ENCODE measurements around the gene MADCAM1.
A peak's percentile ranks its signal among the peaks of the same experiment; 100 is the strongest.

The MADCAM1 gene

GRCh38 chr19:493391-494170, 2.7 kb upstream of the MADCAM1 start:
- no peaks in the 10 kb centered on the region for H3K9me3 ChIP-seq (ENCODE audit: insufficient read depth, low read depth, low read length)
- peaks cover 18% of the 10 kb centered on the region for H3K27me3 ChIP-seq (ENCODE audit: insufficient read depth, low read length)
- no peak overlapping the region for H3K27ac ChIP-seq (ENCODE audit: low read depth, low read length)
- 81% methylated on average over 22 of the region's 23 CpGs for WGBS
- no peaks in the 10 kb centered on the region for H3K4me1 ChIP-seq (ENCODE audit: insufficient read depth, low read length)
- no peaks in the 10 kb centered on the region for H3K36me3 ChIP-seq (ENCODE audit: insufficient read depth, low read length)
- no peak overlapping the region for H3K9ac ChIP-seq (ENCODE audit: low read depth, low read length)
- H3K4me3 ChIP-seq (ENCODE audit: low read length) = no peak overlapping the region

GRCh38 chr19:494171-495080, 1.9 kb upstream of the MADCAM1 start:
- Histone ChIP-seq H3K9ac (ENCODE audit: low read depth, low read length) (no peak overlapping the region), H3K4me1 (ENCODE audit: insufficient read depth, low read length) (no peaks in the 10 kb centered on the region), H3K27ac (ENCODE audit: low read depth, low read length) (no peak overlapping the region), H3K36me3 (ENCODE audit: insufficient read depth, low read length) (no peaks in the 10 kb centered on the region), H3K27me3 (ENCODE audit: insufficient read depth, low read length) (peaks cover 26% of the 10 kb centered on the region), H3K4me3 (ENCODE audit: low read length) (no peak overlapping the region), H3K9me3 (ENCODE audit: insufficient read depth, low read depth, low read length) (no peaks in the 10 kb centered on the region)
- WGBS = 68% methylated on average over 22 of the region's 22 CpGs

GRCh38 chr19:495081-495401, 1.2 kb upstream of the MADCAM1 start:
- no peak overlapping the region for H3K9ac ChIP-seq (ENCODE audit: low read depth, low read length)
- no peak overlapping the region for H3K27ac ChIP-seq (ENCODE audit: low read depth, low read length)
- no peaks in the 10 kb centered on the region for H3K9me3 ChIP-seq (ENCODE audit: insufficient read depth, low read depth, low read length)
- 73% methylated on average over 10 of the region's 10 CpGs for WGBS
- no peak overlapping the region for H3K4me3 ChIP-seq (ENCODE audit: low read length)
- H3K4me1 ChIP-seq (ENCODE audit: insufficient read depth, low read length) = no peaks in the 10 kb centered on the region
- H3K27me3 ChIP-seq (ENCODE audit: insufficient read depth, low read length) = peaks cover 31% of the 10 kb centered on the region
- no peaks in the 10 kb centered on the region for H3K36me3 ChIP-seq (ENCODE audit: insufficient read depth, low read length)

- Histone ChIP-seq H3K4me3 (ENCODE audit: low read length) (peak overlapping the region; percentile 32; the same call in 1 of the 2 replicates), H3K27me3 (ENCODE audit: insufficient read depth, low read length) (peaks cover 32% of the 10 kb centered on the region), H3K9ac (ENCODE audit: low read depth, low read length) (no peak overlapping the region), H3K4me1 (ENCODE audit: insufficient read depth, low read length) (no peaks in the 10 kb centered on the region), H3K27ac (ENCODE audit: low read depth, low read length) (no peak overlapping the region), H3K9me3 (ENCODE audit: insufficient read depth, low read depth, low read length) (no peaks in the 10 kb centered on the region), H3K36me3 (ENCODE audit: insufficient read depth, low read length) (no peaks in the 10 kb centered on the region)
- 39% methylated on average over 32 of the region's 32 CpGs for WGBS
These were observed 729 bp upstream of the MADCAM1 start for GRCh38 chr19:495402-496111.

GRCh38 chr19:496986-497385, 700 bp downstream of the MADCAM1 start:
- Histone ChIP-seq H3K27ac (ENCODE audit: low read depth, low read length) (no peak overlapping the region), H3K9ac (ENCODE audit: low read depth, low read length) (no peak overlapping the region), H3K9me3 (ENCODE audit: insufficient read depth, low read depth, low read length) (no peaks in the 10 kb centered on the region), H3K4me1 (ENCODE audit: insufficient read depth, low read length) (no peaks in the 10 kb centered on the region), H3K36me3 (ENCODE audit: insufficient read depth, low read length) (no peaks in the 10 kb centered on the region), H3K4me3 (ENCODE audit: low read length) (peak overlapping the region; percentile 54; the same call in 1 of the 2 replicates), H3K27me3 (ENCODE audit: insufficient read depth, low read length) (peaks cover 32% of the 10 kb centered on the region)
- WGBS = 11% methylated on average over 11 of the region's 18 CpGs

- H3K4me3 ChIP-seq (ENCODE audit: low read length) = peak overlapping the region; percentile 54
- H3K36me3 ChIP-seq (ENCODE audit: insufficient read depth, low read length) = no peaks in the 10 kb centered on the region
These were observed 1.2 kb downstream of the MADCAM1 start for GRCh38 chr19:497491-497868.

GRCh38 chr19:497869-498510, 1.7 kb downstream of the MADCAM1 start:
- H3K27ac ChIP-seq (ENCODE audit: low read depth, low read length) = no peak overlapping the region
- H3K9ac ChIP-seq (ENCODE audit: low read depth, low read length) = no peak overlapping the region
- no peaks in the 10 kb centered on the region for H3K9me3 ChIP-seq (ENCODE audit: insufficient read depth, low read depth, low read length)
- WGBS = 14% methylated on average over 50 of the region's 50 CpGs
- H3K4me3 ChIP-seq (ENCODE audit: low read length) = peak overlapping the region; percentile 54
- no peaks in the 10 kb centered on the region for H3K4me1 ChIP-seq (ENCODE audit: insufficient read depth, low read length)
- peaks cover 32% of the 10 kb centered on the region for H3K27me3 ChIP-seq (ENCODE audit: insufficient read depth, low read length)
- H3K36me3 ChIP-seq (ENCODE audit: insufficient read depth, low read length) = no peaks in the 10 kb centered on the region

More at GRCh38 chr19:497491-497868, 1.2 kb downstream of the MADCAM1 start:
- H3K9me3 ChIP-seq (ENCODE audit: insufficient read depth, low read depth, low read length) = no peaks in the 10 kb centered on the region
- no peak overlapping the region for H3K27ac ChIP-seq (ENCODE audit: low read depth, low read length)
- H3K27me3 ChIP-seq (ENCODE audit: insufficient read depth, low read length) = peaks cover 32% of the 10 kb centered on the region
- WGBS = 3% methylated on average over 36 of the region's 36 CpGs
- H3K9ac ChIP-seq (ENCODE audit: low read depth, low read length) = no peak overlapping the region
- no peaks in the 10 kb centered on the region for H3K4me1 ChIP-seq (ENCODE audit: insufficient read depth, low read length)

- Histone ChIP-seq H3K36me3 (ENCODE audit: insufficient read depth, low read length) (no peaks in the 10 kb centered on the region), H3K27me3 (ENCODE audit: insufficient read depth, low read length) (peaks cover 32% of the 10 kb centered on the region), H3K9me3 (ENCODE audit: insufficient read depth, low read depth, low read length) (no peaks in the 10 kb centered on the region), H3K4me1 (ENCODE audit: insufficient read depth, low read length) (no peaks in the 10 kb centered on the region), H3K4me3 (ENCODE audit: low read length) (peak overlapping the region; percentile 54; the same call in 1 of the 2 replicates), H3K27ac (ENCODE audit: low read depth, low read length) (no peak overlapping the region), H3K9ac (ENCODE audit: low read depth, low read length) (no peak overlapping the region)
- WGBS = 65% methylated on average over 26 of the region's 26 CpGs
These were observed 2.2 kb downstream of the MADCAM1 start for GRCh38 chr19:498511-498891.

GRCh38 chr19:498977-499623, 2.8 kb downstream of the MADCAM1 start:
- H3K9me3 ChIP-seq (ENCODE audit: insufficient read depth, low read depth, low read length) = no peaks in the 10 kb centered on the region
- no peak overlapping the region for H3K4me3 ChIP-seq (ENCODE audit: low read length)
- peaks cover 32% of the 10 kb centered on the region for H3K27me3 ChIP-seq (ENCODE audit: insufficient read depth, low read length)
- H3K27ac ChIP-seq (ENCODE audit: low read depth, low read length) = no peak overlapping the region
- H3K36me3 ChIP-seq (ENCODE audit: insufficient read depth, low read length) = no peaks in the 10 kb centered on the region
- WGBS = 87% methylated on average over 31 of the region's 31 CpGs
- no peak overlapping the region for H3K9ac ChIP-seq (ENCODE audit: low read depth, low read length)
- no peaks in the 10 kb centered on the region for H3K4me1 ChIP-seq (ENCODE audit: insufficient read depth, low read length)

- H3K4me3 ChIP-seq (ENCODE audit: low read length) = no peak overlapping the region
These were observed 5.4 kb downstream of the MADCAM1 start for GRCh38 chr19:501646-502045.

More at GRCh38 chr19:501646-502045, 5.4 kb downstream of the MADCAM1 start:
- no peak overlapping the region for H3K27ac ChIP-seq (ENCODE audit: low read depth, low read length)
- no peaks in the 10 kb centered on the region for H3K4me1 ChIP-seq (ENCODE audit: insufficient read depth, low read length)
- no peaks in the 10 kb centered on the region for H3K9me3 ChIP-seq (ENCODE audit: insufficient read depth, low read depth, low read length)
- no peak overlapping the region for H3K9ac ChIP-seq (ENCODE audit: low read depth, low read length)
- peaks cover 28% of the 10 kb centered on the region for H3K27me3 ChIP-seq (ENCODE audit: insufficient read depth, low read length)
- 86% methylated on average over 17 of the region's 17 CpGs for WGBS
- no peaks in the 10 kb centered on the region for H3K36me3 ChIP-seq (ENCODE audit: insufficient read depth, low read length)

Measured in HUES64 (cell line).